A673 (cell line): ENCODE measurements around the gene ZNF597. TPM values are rescaled to one million over a fixed set of nuclear protein-coding genes. Genes with fewer than 3 reads are reported as not detected.
"Not testable (repeated sequence)": the region's sequence is repeated elsewhere in the genome, so short reads cannot be mapped to it uniquely, and the experiment has no call there.

Experiments used
- BruUV-seq: library from RNA; stranded (reverse); fragments of 400-500 nt; replicated peaks from 2 replicates; lab custom pipeline; 2021; lab: Mats Ljungman, UMichigan
- CTCF ChIA-PET: fragments of 300-600 bp; sonication (Branson Sonifier 250); formaldehyde crosslinking; loops from one replicate; lab custom pipeline; 2022; ENCODE audit warnings: antibody characterized with exemption; lab: Charles Lee
- POLR2A ChIA-PET: fragments of 300-600 bp; sonication (Branson Sonifier 250); formaldehyde crosslinking; loops from one replicate; lab custom pipeline; 2022; ENCODE audit warnings: antibody characterized with exemption; ENCODE audit not compliant: low non-redundant PET; lab: Charles Lee
- DNase-seq: peaks from one replicate; pipeline ENCODE4 v3.0.0-alpha.2; 2015; ENCODE audit warnings: low spot score
- H3K27ac ChIP-seq: fragments of 200-600 bp; sonication (generic); 2 replicates; pipeline ENCODE4 v1.5.1; 2016; ENCODE audit warnings: mixed run types, low read depth, mild to moderate bottlenecking, mixed read lengths, antibody characterized with exemption, low read length; ENCODE audit not compliant: poor library complexity, severe bottlenecking
- H3K27me3 ChIP-seq: fragments of 200-600 bp; sonication (generic); replicated peaks from 2 replicates; pipeline ENCODE4 v1.6.1; 2017; ENCODE audit warnings: mixed run types, low read depth, mild to moderate bottlenecking, mixed read lengths, antibody characterized with exemption, low read length; ENCODE audit not compliant: insufficient read depth, poor library complexity
- H3K36me3 ChIP-seq: fragments of 200-600 bp; sonication (generic); 2 replicates; pipeline ENCODE4 v1.6.1; 2016; ENCODE audit warnings: mixed run types, mild to moderate bottlenecking, mixed read lengths, antibody characterized with exemption, low read length; ENCODE audit not compliant: insufficient read depth, poor library complexity, severe bottlenecking
- H3K4me1 ChIP-seq: fragments of 200-600 bp; sonication (generic); 2 replicates; pipeline ENCODE4 v1.6.1; 2017; ENCODE audit warnings: mixed run types, mild to moderate bottlenecking, mixed read lengths, antibody characterized with exemption, low read length; ENCODE audit not compliant: insufficient read depth, poor library complexity, severe bottlenecking
- H3K4me3 ChIP-seq: fragments of 200-600 bp; sonication (generic); 2 replicates; pipeline ENCODE4 v1.5.1; 2016; ENCODE audit warnings: low read depth, mixed run types, mild to moderate bottlenecking, mixed read lengths, low read length; ENCODE audit not compliant: poor library complexity, severe bottlenecking
- H3K9me3 ChIP-seq: fragments of 200-600 bp; sonication (generic); 2 replicates; pipeline ENCODE4 v1.6.1; 2016; ENCODE audit warnings: mixed run types, low read depth, mild to moderate bottlenecking, mixed read lengths, antibody characterized with exemption, low read length; ENCODE audit not compliant: poor library complexity, severe bottlenecking
- CTCF ChIP-seq: fragments of 300-800, 200-600 bp; sonication (generic); conservative IDR thresholded peaks from 2 replicates; pipeline ENCODE4 v1.5.1; 2017; ENCODE audit warnings: low read depth, mild to moderate bottlenecking, antibody characterized with exemption, low read length, moderate library complexity, mixed read lengths
- EZH2 ChIP-seq: fragments of 200-600 bp; sonication (generic); IDR thresholded peaks from 2 replicates; pipeline ENCODE4 v1.6.1; 2017; ENCODE audit warnings: borderline replicate concordance, low read depth, mild to moderate bottlenecking, mixed read lengths, antibody characterized with exemption, low read length; ENCODE audit not compliant: poor library complexity, severe bottlenecking
- intact Hi-C: fragments of 100-400 bp; cut with micrococcal nuclease; formaldehyde crosslinking; loops from one replicate; pipeline ENCODE4 v1.10.0; 2022; ENCODE audit not compliant: unreplicated experiment
- total RNA-seq: library from RNA; stranded (reverse); gene quantifications from 2 replicates; pipeline ENCODE4 v1.2.3, GENCODE V29; 2021

ZNF597 gene
- total RNA-seq, 1 experiment from 2014 or later = 2.8 TPM

GRCh38 chr16:3475604-3476375 is 32.5 kb upstream of the ZNF597 start:
- POLR2A ChIA-PET = no interaction called here
- intact Hi-C loops = no loop called here
- CTCF ChIA-PET = no interaction called here
- DNase-seq = no peak
- no peaks in the 10 kb centered on the region for H3K9me3 ChIP-seq
- no TSS peak for BruUV-seq
- H3K27ac ChIP-seq = no peak overlapping the region
- no peaks in the 10 kb centered on the region for H3K36me3 ChIP-seq
- no peaks in the 10 kb centered on the region for H3K27me3 ChIP-seq
- H3K4me1 ChIP-seq = no peaks in the 10 kb centered on the region
- TF ChIP-seq EZH2 (no peak), CTCF (no peak)
- no peak overlapping the region for H3K4me3 ChIP-seq

GRCh38 chr16:3474870-3475269 is 31.6 kb upstream of the ZNF597 start:
- H3K4me3 ChIP-seq, CTCF ChIA-PET, H3K27ac ChIP-seq, H3K4me1 ChIP-seq, H3K9me3 ChIP-seq, intact Hi-C loops, BruUV-seq, H3K27me3 ChIP-seq, DNase-seq, POLR2A ChIA-PET, H3K36me3 ChIP-seq: not testable (repeated sequence)

- CTCF ChIA-PET = no interaction called here
Measured at GRCh38 chr16:3474136-3474779, 31.0 kb upstream of the ZNF597 start.

GRCh38 chr16:3473596-3473943 is 30.3 kb upstream of the ZNF597 start:
- POLR2A ChIA-PET, H3K9me3 ChIP-seq, H3K4me3 ChIP-seq, H3K27ac ChIP-seq, BruUV-seq, CTCF ChIA-PET, DNase-seq, H3K4me1 ChIP-seq, H3K36me3 ChIP-seq, H3K27me3 ChIP-seq, intact Hi-C loops: not testable (repeated sequence)

More at GRCh38 chr16:3474136-3474779, 31.0 kb upstream of the ZNF597 start:
- no peak for DNase-seq
- Histone ChIP-seq H3K36me3 (no peaks in the 10 kb centered on the region), H3K27me3 (no peaks in the 10 kb centered on the region), H3K4me1 (no peaks in the 10 kb centered on the region), H3K27ac (no peak overlapping the region), H3K4me3 (no peak overlapping the region), H3K9me3 (no peaks in the 10 kb centered on the region)
- no TSS peak for BruUV-seq
- POLR2A ChIA-PET = no interaction called here
- TF ChIP-seq EZH2 = no peak
- TF ChIP-seq CTCF = no peak
- intact Hi-C loops = no loop called here
